Pulmonary artery endothelial cell (primary cell): Measurements from ENCODE around the gene FIBCD1. TPM values are rescaled to one million over a fixed set of nuclear protein-coding genes. Genes with fewer than 3 reads are reported as not detected.

ENCODE experiments used
- DNase-seq: peaks from one replicate; pipeline ENCODE4 v3.0.0-alpha.2; 2011; ENCODE audit warnings: low read depth, low spot score
- total RNA-seq: library from RNA; depleted of rRNA; stranded (reverse); fragments of >200 nt; gene quantifications from 2 replicates; pipeline ENCODE4 v1.2.3, GENCODE V29; 2014

The FIBCD1 gene
- total RNA-seq, 1 donor from 2014 or later = not detected

- DNase-seq = no peak
These were observed 42.6 kb downstream of the FIBCD1 start, which contains the start of gene QRFP for GRCh38 chr9:130896233-130897014. QRFP (minus strand) TSS chr9:130896812; CDS start chr9:130893838, 2,974 bp downstream.

GRCh38 chr9:130895481-130896232 lies 43.4 kb downstream of the FIBCD1 start:
- no peak for DNase-seq

- DNase-seq = no peak
These were observed 44.0 kb downstream of the FIBCD1 start for GRCh38 chr9:130895038-130895437.

- no peak for DNase-seq
These were observed 44.5 kb downstream of the FIBCD1 start for GRCh38 chr9:130894546-130894945.

- DNase-seq = no peak
These were observed 45.5 kb downstream of the FIBCD1 start for GRCh38 chr9:130893341-130894101.

- DNase-seq = no peak
These were observed 46.4 kb downstream of the FIBCD1 start for GRCh38 chr9:130892477-130893304.

- DNase-seq = no peak
These were observed 47.2 kb downstream of the FIBCD1 start for GRCh38 chr9:130891688-130892476.

- no peak for DNase-seq
These were observed 48.0 kb downstream of the FIBCD1 start for GRCh38 chr9:130890870-130891687.

- no peak for DNase-seq
These were observed 48.9 kb downstream of the FIBCD1 start for GRCh38 chr9:130890124-130890523.

- no peak for DNase-seq
These were observed 50.7 kb downstream of the FIBCD1 start for GRCh38 chr9:130888146-130888885.

GRCh38 chr9:130887494-130888144 lies 51.4 kb downstream of the FIBCD1 start:
- no peak for DNase-seq

- no peak for DNase-seq
These were observed 52.1 kb downstream of the FIBCD1 start for GRCh38 chr9:130886981-130887380.

- no peak for DNase-seq
These were observed 53.3 kb downstream of the FIBCD1 start for GRCh38 chr9:130885484-130886375.

- no peak for DNase-seq
These were observed 54.2 kb downstream of the FIBCD1 start for GRCh38 chr9:130884542-130885483.

GRCh38 chr9:130884111-130884531 lies 54.9 kb downstream of the FIBCD1 start:
- no peak for DNase-seq

GRCh38 chr9:130883479-130883878 lies 55.6 kb downstream of the FIBCD1 start:
- no peak for DNase-seq
